Small intestine (tissue), 7 donors: ENCODE measurements around the gene LDB2. TPM values are rescaled to one million over a fixed set of nuclear protein-coding genes. Genes with fewer than 3 reads are reported as not detected.
"Not testable (repeated sequence)": the region's sequence is repeated elsewhere in the genome, so short reads cannot be mapped to it uniquely, and the experiment has no call there.

Source experiments
- DNase-seq, 2 donors: peaks; one replicate each; pipeline versions ENCODE4 v3.0.0 to v3.0.0-alpha.2; 2013
- FAIRE-seq: peaks from 2 replicates; lab custom pipeline; 2012; peaks lifted over from hg19 to GRCh38; lab: Jason Lieb, UNC
- H3K27ac ChIP-seq, 3 donors: one replicate each; pipeline ENCODE4 v1.5.1; 2013; ENCODE audit warnings: low read length in 2 of 3, mild to moderate bottlenecking in 2 of 3, control low read depth in 1 of 3, inconsistent platforms in 1 of 3, low read depth in 1 of 3, moderate library complexity in 1 of 3
- H3K27me3 ChIP-seq, 3 donors: one replicate each; pipeline ENCODE4 v1.6.1; 2013; ENCODE audit warnings: low read length in 3 of 3, inconsistent platforms in 1 of 3; ENCODE audit not compliant: control insufficient read depth in 3 of 3, insufficient read depth in 3 of 3
- H3K36me3 ChIP-seq, 3 donors: one replicate each; pipeline ENCODE4 v1.6.1; 2013; ENCODE audit warnings: low read length in 3 of 3, inconsistent platforms in 1 of 3, low read depth in 1 of 3, mild to moderate bottlenecking in 1 of 3, moderate library complexity in 1 of 3; ENCODE audit not compliant: control insufficient read depth in 3 of 3, insufficient read depth in 2 of 3
- H3K4me1 ChIP-seq, 3 donors: one replicate each; pipeline ENCODE4 v1.6.1; 2013; ENCODE audit warnings: low read length in 2 of 3, inconsistent platforms in 1 of 3, low read depth in 1 of 3, mild to moderate bottlenecking in 1 of 3, moderate library complexity in 1 of 3; ENCODE audit not compliant: control insufficient read depth in 3 of 3, insufficient read depth in 2 of 3
- H3K4me3 ChIP-seq, 3 donors: one replicate each; pipeline ENCODE4 v1.5.1; 2013; ENCODE audit warnings: low read length in 3 of 3, control low read depth in 1 of 3, inconsistent platforms in 1 of 3, low read depth in 1 of 3, mild to moderate bottlenecking in 1 of 3, moderate library complexity in 1 of 3
- H3K9me3 ChIP-seq, 2 donors: one replicate each; pipeline ENCODE4 v1.6.1; 2013; ENCODE audit warnings: low read depth in 1 of 2, low read length in 1 of 2; ENCODE audit not compliant: control insufficient read depth in 2 of 2, insufficient read depth in 1 of 2
- WGBS, 3 donors: extraction: QIAGEN DNeasy Blood & Tissue Kit; methylation state at CpG; one replicate each; pipeline ENCODE4 v1.1.7; 2013; 5-methylcytosine and 5-hydroxymethylcytosine counted together
- polyA plus RNA-seq, 4 donors: library from polyadenylated mRNA; stranded (reverse) in 3 of 4; unstranded in 1 of 4; fragments of 200-250 nt in 3 of 4; fragments of 120-200 nt in 1 of 4; gene quantifications; one replicate each; pipeline versions ENCODE4 v1.2.1 to v1.2.3, GENCODE V29; 2013
- donor health status: healthy with polysubstance abuse.
- donor health status: control.
- donor health status: control.
- donor health status: Bipolar disorder and iron deficiency.
- donor health status: healthy.

The LDB2 gene
- polyA plus RNA-seq, 4 donors, result 1.1 to 19.2 (median 6.6) TPM

- H3K4me1 ChIP-seq, result no peaks in the 10 kb centered on the region
- WGBS, 3 donors, result 74 to 80% (median 77%) methylated on average over 4 of the region's 4 CpGs
- DNase-seq (no peak), FAIRE-seq (no peak)
- no peak overlapping the region for H3K27ac ChIP-seq
- H3K27me3 ChIP-seq, result no peaks in the 10 kb centered on the region
- H3K36me3 ChIP-seq, result no peaks in the 10 kb centered on the region
- no peaks in the 10 kb centered on the region for H3K9me3 ChIP-seq
- no peak overlapping the region for H3K4me3 ChIP-seq
These were observed 325.2 kb downstream of the LDB2 start for GRCh38 chr4:16573206-16573605.

- Histone ChIP-seq H3K4me1 (no peaks in the 10 kb centered on the region), H3K4me3 (no peak overlapping the region), H3K9me3 (no peaks in the 10 kb centered on the region), H3K27me3 (no peaks in the 10 kb centered on the region), H3K27ac (no peak overlapping the region), H3K36me3 (no peaks in the 10 kb centered on the region)
- FAIRE-seq (no peak), DNase-seq (no peak)
- whole genome bisulfite sequencing, 3 donors, result 76 to 79% (median 78%) methylated on average over 4 of the region's 4 CpGs
These were observed 325.8 kb downstream of the LDB2 start for GRCh38 chr4:16572631-16573030.

- Histone ChIP-seq H3K27ac (no peak overlapping the region), H3K9me3 (no peaks in the 10 kb centered on the region), H3K4me1 (no peaks in the 10 kb centered on the region), H3K27me3 (no peaks in the 10 kb centered on the region), H3K36me3 (no peaks in the 10 kb centered on the region), H3K4me3 (no peak overlapping the region)
- no peak for FAIRE-seq
- WGBS, 3 donors, result 86 to 90% (median 88%) methylated on average over 3 of the region's 3 CpGs
- DNase-seq, result no peak
These were observed 326.3 kb downstream of the LDB2 start for GRCh38 chr4:16572161-16572560.

- Histone ChIP-seq H3K27me3 (no peaks in the 10 kb centered on the region), H3K36me3 (no peaks in the 10 kb centered on the region), H3K4me1 (no peaks in the 10 kb centered on the region), H3K4me3 (no peak overlapping the region), H3K9me3 (no peaks in the 10 kb centered on the region), H3K27ac (no peak overlapping the region)
- FAIRE-seq (no peak), DNase-seq (no peak)
- WGBS, 3 donors, result 87 to 94% (median 89%) methylated on average over 2 of the region's 2 CpGs
These were observed 328.7 kb downstream of the LDB2 start for GRCh38 chr4:16569790-16570189.

GRCh38 chr4:16557316-16557715, 341.1 kb downstream of the LDB2 start:
- WGBS, 3 donors, result 86 to 93% (median 89%) methylated on average over 14 of the region's 14 CpGs
- H3K36me3 ChIP-seq, DNase-seq, H3K9me3 ChIP-seq, H3K4me3 ChIP-seq, FAIRE-seq, H3K27ac ChIP-seq, H3K27me3 ChIP-seq, H3K4me1 ChIP-seq: not testable (repeated sequence)

GRCh38 chr4:16555156-16555555, 343.3 kb downstream of the LDB2 start:
- no peak for DNase-seq
- H3K36me3 ChIP-seq, result no peaks in the 10 kb centered on the region
- FAIRE-seq, result no peak

GRCh38 chr4:16550531-16550930, 347.9 kb downstream of the LDB2 start:
- Histone ChIP-seq H3K9me3 (no peaks in the 10 kb centered on the region), H3K27me3 (no peaks in the 10 kb centered on the region), H3K4me3 (no peak overlapping the region), H3K36me3 (no peaks in the 10 kb centered on the region), H3K4me1 (no peaks in the 10 kb centered on the region), H3K27ac (no peak overlapping the region)
- FAIRE-seq (no peak), DNase-seq (no peak)
- WGBS, 3 donors, result 30 to 61% (median 32%) methylated on average over 2 of the region's 2 CpGs

More at GRCh38 chr4:16555156-16555555, 343.3 kb downstream of the LDB2 start:
- Histone ChIP-seq H3K27me3 (no peaks in the 10 kb centered on the region), H3K4me3 (no peak overlapping the region), H3K9me3 (peaks cover 0 to 8% of the 10 kb centered on the region in 2 donors), H3K27ac (no peak overlapping the region), H3K4me1 (no peaks in the 10 kb centered on the region)
- 86 to 88% (median 86%) methylated on average over 4 of the region's 4 CpGs for WGBS, 3 donors

GRCh38 chr4:16545656-16546055, 352.8 kb downstream of the LDB2 start:
- 81 to 89% (median 85%) methylated on average over 7 of the region's 7 CpGs for WGBS, 3 donors

GRCh38 chr4:16544869-16545268, 353.6 kb downstream of the LDB2 start:
- Histone ChIP-seq H3K4me3 (no peak overlapping the region), H3K4me1 (no peaks in the 10 kb centered on the region), H3K27me3 (no peaks in the 10 kb centered on the region), H3K9me3 (no peaks in the 10 kb centered on the region), H3K27ac (no peak overlapping the region), H3K36me3 (no peaks in the 10 kb centered on the region)
- DNase-seq, result no peak
- WGBS, 3 donors, result 65 to 87% (median 84%) methylated on average over 6 of the region's 6 CpGs
- no peak for FAIRE-seq

More at GRCh38 chr4:16545656-16546055, 352.8 kb downstream of the LDB2 start:
- H3K36me3 ChIP-seq, result no peaks in the 10 kb centered on the region
- H3K27me3 ChIP-seq, result no peaks in the 10 kb centered on the region
- H3K9me3 ChIP-seq, result no peaks in the 10 kb centered on the region
- H3K4me3 ChIP-seq, result no peak overlapping the region
- no peaks in the 10 kb centered on the region for H3K4me1 ChIP-seq
- FAIRE-seq (no peak), DNase-seq (no peak)
- H3K27ac ChIP-seq, result no peak overlapping the region
